GM19035 (cell line): ENCODE measurements around the gene HSD3B7.

Experiments
- ATAC-seq: cut with Tn5 transposase; IDR thresholded peaks from one replicate; pipeline ENCODE4 v1.9.1; 2021; ENCODE audit not compliant: unreplicated experiment

Gene HSD3B7

GRCh38 chr16:30956601-30957455 is 28.2 kb upstream of the HSD3B7 start:
- ATAC-seq: peak; percentile 46

DNA sequence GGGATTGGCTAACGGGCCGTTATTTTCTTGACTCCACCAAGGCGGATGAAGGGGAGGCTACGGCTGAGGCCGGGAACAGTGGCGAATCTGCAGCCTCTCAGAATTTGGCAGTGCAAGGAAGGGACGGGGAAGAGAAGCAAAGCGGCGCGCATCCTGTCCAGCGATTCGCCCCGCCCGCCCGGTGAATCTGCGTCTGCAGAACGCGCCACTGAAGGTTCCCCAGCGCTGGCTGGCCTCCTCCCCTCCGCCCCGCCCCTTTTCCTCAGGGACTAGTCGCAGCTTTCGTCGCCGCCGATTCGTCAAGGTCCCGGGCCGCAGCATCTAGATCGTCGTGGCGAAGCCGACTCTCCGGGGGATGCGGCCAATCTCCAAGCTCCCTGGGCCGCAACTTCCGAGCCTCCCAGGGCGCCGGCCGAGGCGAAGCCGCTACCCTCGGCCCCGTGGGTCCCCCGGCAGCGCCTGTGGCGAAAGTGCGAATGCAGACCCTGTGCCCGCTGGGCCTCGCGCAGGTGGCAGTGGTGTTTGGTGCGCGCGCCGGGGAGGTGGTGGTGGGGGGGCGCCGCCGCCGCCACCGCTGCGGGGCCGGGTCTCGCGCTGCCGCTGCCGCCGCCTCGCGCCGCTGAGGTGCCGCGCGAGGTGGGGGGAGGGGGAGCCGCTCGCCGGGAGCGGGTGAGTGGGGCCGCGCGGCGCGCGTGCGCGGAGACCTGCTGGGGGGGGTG is 27.4 kb upstream of the HSD3B7 start, which contains the start of gene SETD1A:
SETD1A (plus strand) TSS at position 299 of the 719 bp plus-strand sequence. CDS start 978 bp downstream, outside the sequence.
- peak; percentile 76 for ATAC-seq

- ATAC-seq: peak; percentile 30
These were observed 26.6 kb upstream of the HSD3B7 start for GRCh38 chr16:30958175-30959079.

GRCh38 chr16:30961384-30961783 is 23.6 kb upstream of the HSD3B7 start:
- no peak for ATAC-seq

DNA sequence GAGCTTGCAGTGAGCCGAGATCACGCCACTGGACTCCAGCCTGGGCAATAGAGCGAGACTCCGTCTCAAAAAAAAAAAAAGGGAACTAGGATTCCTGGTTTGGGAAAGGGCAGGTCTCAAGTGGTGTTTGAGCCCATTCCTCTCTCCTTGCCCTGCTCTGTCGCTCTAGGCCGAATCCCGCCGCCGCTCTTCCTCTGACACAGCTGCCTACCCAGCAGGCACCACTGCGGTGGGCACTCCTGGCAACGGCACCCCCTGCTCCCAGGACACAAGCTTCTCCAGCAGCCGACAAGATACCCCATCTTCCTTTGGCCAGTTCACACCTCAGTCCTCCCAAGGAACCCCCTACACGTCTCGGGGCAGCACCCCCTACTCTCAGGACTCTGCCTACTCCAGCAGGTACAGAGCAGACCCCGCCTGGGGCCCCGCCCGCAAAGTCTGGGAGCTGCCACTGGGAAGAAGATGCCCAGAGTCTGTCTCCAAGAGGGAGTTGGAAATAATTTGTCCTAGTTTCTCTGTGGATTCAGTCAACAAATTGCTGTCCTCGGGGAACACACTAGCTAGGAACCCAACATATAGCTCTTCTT is 21.0 kb upstream of the HSD3B7 start:
- ATAC-seq: no peak

GRCh38 chr16:30964574-30965226 is 20.3 kb upstream of the HSD3B7 start:
- no peak for ATAC-seq

GRCh38 chr16:30965436-30965835 is 19.6 kb upstream of the HSD3B7 start:
- no peak for ATAC-seq

- no peak for ATAC-seq
These were observed 18.9 kb upstream of the HSD3B7 start for GRCh38 chr16:30966033-30966619.

DNA sequence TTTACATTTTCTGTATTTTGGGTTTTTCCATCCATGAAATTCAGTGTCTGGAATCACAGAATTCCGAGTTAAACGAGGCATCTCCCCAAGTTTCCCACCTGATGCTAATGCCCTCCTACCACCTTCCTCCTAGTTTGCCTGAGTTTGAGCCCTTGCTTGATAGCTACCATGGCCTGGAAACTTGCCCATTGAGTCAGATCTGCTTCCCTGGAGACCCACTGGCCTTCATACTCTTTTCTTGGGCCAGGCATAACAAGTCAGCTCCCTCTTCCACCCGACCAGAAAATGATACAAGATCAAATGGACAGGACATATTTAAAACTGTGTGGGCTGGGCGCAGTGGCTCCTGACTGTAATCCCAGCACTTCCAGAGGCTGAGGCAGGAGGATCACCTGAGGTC is 17.2 kb upstream of the HSD3B7 start:
- no peak for ATAC-seq

GRCh38 chr16:30969246-30969842 is 15.7 kb upstream of the HSD3B7 start:
- ATAC-seq: no peak

GRCh38 chr16:30971298-30971697 is 13.7 kb upstream of the HSD3B7 start:
- ATAC-seq: no peak

GRCh38 chr16:30972872-30973271 is 12.1 kb upstream of the HSD3B7 start:
- ATAC-seq: no peak

DNA sequence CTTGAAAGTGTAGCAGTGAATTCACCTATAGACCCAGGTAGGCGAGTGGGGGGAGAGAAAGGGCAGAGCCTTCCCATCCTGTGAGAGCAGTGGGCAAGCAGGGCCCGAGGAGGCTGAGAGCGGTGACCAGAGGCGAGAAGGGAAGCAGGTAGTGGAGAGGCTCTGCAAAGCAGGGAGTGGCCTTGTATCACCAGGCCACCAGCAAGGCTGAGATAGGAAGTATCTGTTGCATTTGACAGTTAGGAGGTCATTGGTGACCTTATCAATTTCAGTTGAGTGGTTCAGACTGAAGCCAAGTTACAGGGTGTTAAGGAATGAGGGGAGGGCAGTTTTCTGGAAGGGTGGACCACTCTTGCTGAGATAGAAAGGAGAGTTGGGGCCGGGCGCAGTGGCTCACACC is 10.7 kb upstream of the HSD3B7 start:
- ATAC-seq: no peak

GRCh38 chr16:30976486-30976885 is 8.5 kb upstream of the HSD3B7 start:
- ATAC-seq: no peak

GRCh38 chr16:30977502-30977901 is 7.5 kb upstream of the HSD3B7 start:
- ATAC-seq: no peak

DNA sequence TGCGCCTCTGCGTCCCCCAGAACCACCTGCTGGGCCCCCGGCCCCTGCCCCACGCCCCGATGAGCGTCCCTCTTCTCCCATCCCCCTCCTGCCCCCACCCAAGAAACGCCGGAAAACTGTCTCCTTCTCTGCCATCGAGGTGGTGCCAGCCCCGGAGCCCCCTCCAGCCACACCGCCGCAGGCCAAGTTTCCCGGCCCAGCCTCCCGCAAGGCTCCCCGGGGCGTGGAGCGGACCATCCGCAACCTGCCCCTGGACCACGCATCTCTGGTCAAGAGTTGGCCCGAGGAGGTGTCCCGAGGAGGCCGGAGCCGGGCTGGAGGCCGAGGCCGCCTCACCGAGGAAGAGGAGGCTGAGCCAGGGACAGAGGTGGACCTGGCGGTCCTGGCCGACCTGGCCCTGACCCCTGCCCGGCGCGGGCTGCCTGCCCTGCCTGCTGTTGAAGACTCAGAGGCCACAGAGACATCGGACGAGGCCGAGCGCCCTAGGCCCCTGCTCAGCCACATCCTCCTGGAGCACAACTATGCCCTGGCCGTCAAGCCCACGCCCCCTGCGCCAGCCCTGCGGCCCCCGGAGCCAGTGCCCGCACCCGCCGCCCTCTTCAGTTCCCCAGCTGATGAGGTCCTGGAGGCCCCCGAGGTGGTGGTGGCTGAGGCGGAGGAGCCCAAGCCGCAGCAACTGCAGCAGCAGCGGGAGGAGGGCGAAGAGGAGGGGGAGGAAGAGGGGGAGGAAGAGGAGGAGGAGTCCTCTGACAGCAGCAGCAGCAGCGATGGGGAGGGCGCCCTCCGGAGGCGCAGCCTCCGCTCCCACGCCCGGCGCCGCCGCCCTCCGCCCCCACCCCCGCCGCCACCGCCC is 5.6 kb upstream of the HSD3B7 start:
- ATAC-seq: no peak

- no peak for ATAC-seq
These were observed 5.0 kb upstream of the HSD3B7 start for GRCh38 chr16:30980023-30980371.

DNA sequence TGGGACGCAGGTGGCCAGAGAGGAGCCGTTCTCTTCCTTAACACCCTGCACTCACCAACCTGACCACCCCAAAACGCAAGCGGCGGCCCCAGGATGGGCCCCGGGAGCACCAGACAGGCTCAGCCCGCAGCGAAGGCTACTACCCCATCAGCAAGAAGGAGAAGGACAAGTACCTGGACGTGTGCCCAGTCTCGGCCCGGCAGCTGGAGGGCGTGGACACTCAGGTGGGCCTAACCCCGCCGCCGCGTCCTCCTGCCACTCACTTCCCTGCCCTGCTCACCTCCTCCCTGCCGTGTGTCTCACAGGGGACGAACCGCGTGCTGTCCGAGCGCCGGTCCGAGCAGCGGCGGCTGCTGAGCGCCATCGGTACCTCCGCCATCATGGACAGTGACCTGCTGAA is 4.6 kb upstream of the HSD3B7 start:
- no peak for ATAC-seq

GRCh38 chr16:30980959-30981358 is 4.0 kb upstream of the HSD3B7 start:
- no peak for ATAC-seq
